Osteoblast (primary cell): ENCODE data around the gene CRNN. TPM values are rescaled to one million over a fixed set of nuclear protein-coding genes. Genes with fewer than 3 reads are reported as not detected.
A peak's percentile ranks its signal among the peaks of the same experiment; 100 is the strongest.

Experiments used
- DNase-seq: peaks from one replicate; pipeline ENCODE4 v3.0.0; 2011; ENCODE audit warnings: low spot score, mixed read lengths; ENCODE audit not compliant: insufficient read length; ENCODE audit errors: missing footprints
- H2AFZ ChIP-seq: 2 replicates; pipeline ENCODE4 v1.6.0; 2011; ENCODE audit warnings: mild to moderate bottlenecking, low read length
- H3K27ac ChIP-seq: 2 replicates; pipeline ENCODE4 v1.5.1; 2011; ENCODE audit warnings: mild to moderate bottlenecking, low read depth, low read length, moderate library complexity
- H3K27me3 ChIP-seq: 2 replicates; pipeline ENCODE4 v1.6.0; 2012; ENCODE audit warnings: mild to moderate bottlenecking, control low read depth, inconsistent platforms, low read length, moderate library complexity; ENCODE audit not compliant: insufficient read depth
- H3K36me3 ChIP-seq: 2 replicates; pipeline ENCODE4 v1.5.1; 2011; ENCODE audit warnings: mild to moderate bottlenecking, low read length, control low read depth, moderate library complexity; ENCODE audit not compliant: insufficient read depth
- H3K4me1 ChIP-seq: 2 replicates; pipeline ENCODE4 v1.5.1; 2011; ENCODE audit warnings: mild to moderate bottlenecking, low read length, control low read depth, moderate library complexity; ENCODE audit not compliant: insufficient read depth
- H3K4me2 ChIP-seq: 2 replicates; pipeline ENCODE4 v1.6.0; 2011; ENCODE audit warnings: mild to moderate bottlenecking, low read length; ENCODE audit not compliant: insufficient read depth
- H3K4me3 ChIP-seq: fragments of 200-600 bp; sonication (generic); 3 replicates; pipeline ENCODE4 v1.5.1; 2012; ENCODE audit warnings: mild to moderate bottlenecking, low read length, inconsistent platforms; ENCODE audit not compliant: insufficient read depth
- H3K79me2 ChIP-seq: 2 replicates; pipeline ENCODE4 v1.6.0; 2012; ENCODE audit warnings: mild to moderate bottlenecking, low read length, control low read depth, inconsistent platforms; ENCODE audit not compliant: insufficient read depth
- H3K9me3 ChIP-seq: 2 replicates; pipeline ENCODE4 v1.5.1; 2011; ENCODE audit warnings: low read depth, low read length, control low read depth
- H4K20me1 ChIP-seq: 2 replicates; pipeline ENCODE4 v1.6.0; 2012; ENCODE audit warnings: mild to moderate bottlenecking, low read length, control low read depth; ENCODE audit not compliant: insufficient read depth
- total RNA-seq: library from RNA; depleted of rRNA; stranded (reverse); fragments of >200 nt; gene quantifications from 2 replicates; pipeline ENCODE4 v1.2.3, GENCODE V29; 2012
- TF ChIP-seq, protein P1 (sequence below): IDR thresholded peaks from 2 replicates; pipeline ENCODE4 v1.5.1; 2011; ENCODE audit warnings: mild to moderate bottlenecking, low read depth, low read length, moderate library complexity; ENCODE audit errors: extremely low read depth

Gene CRNN
- total RNA-seq: not detected in 2 replicates

DNA sequence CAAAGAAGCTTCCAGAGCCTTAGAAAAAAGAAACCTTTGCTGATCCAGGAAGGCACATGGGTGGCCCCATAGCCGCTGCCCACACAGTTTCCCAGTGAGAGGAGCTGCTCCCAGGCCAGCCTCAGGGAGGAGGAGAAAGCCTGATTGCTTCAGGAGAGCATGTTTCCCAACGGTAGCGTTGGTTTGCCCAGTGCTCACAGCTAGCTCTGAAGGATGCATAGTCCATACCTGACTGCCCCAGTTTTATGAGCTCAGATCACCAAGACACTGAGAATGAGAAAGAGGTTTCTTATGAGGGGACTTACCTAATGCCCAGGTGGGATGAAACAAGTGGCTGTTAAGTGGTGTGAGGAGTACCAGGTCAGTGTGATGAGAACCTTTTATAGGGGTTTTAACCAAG, at the start of gene CRNN:
Gene CRNN (minus strand): TSS at position 355 of the 400 bp plus-strand sequence. CDS start 2,030 bp downstream, outside the sequence.
- H3K9me3 ChIP-seq: no peaks in the 10 kb centered on the region
- no peak within 1 kb of the TSS for H3K4me3 ChIP-seq
- no peak within 1 kb of the TSS for H2AFZ ChIP-seq
- H3K79me2 ChIP-seq: no peaks in the 10 kb centered on the region
- H3K36me3 ChIP-seq: no peaks in the 10 kb centered on the region
- no peaks in the 10 kb centered on the region for H3K4me1 ChIP-seq
- no peak within 1 kb of the TSS for H3K4me2 ChIP-seq
- H3K27me3 ChIP-seq: no peaks in the 10 kb centered on the region
- TF ChIP-seq, protein P1, sequence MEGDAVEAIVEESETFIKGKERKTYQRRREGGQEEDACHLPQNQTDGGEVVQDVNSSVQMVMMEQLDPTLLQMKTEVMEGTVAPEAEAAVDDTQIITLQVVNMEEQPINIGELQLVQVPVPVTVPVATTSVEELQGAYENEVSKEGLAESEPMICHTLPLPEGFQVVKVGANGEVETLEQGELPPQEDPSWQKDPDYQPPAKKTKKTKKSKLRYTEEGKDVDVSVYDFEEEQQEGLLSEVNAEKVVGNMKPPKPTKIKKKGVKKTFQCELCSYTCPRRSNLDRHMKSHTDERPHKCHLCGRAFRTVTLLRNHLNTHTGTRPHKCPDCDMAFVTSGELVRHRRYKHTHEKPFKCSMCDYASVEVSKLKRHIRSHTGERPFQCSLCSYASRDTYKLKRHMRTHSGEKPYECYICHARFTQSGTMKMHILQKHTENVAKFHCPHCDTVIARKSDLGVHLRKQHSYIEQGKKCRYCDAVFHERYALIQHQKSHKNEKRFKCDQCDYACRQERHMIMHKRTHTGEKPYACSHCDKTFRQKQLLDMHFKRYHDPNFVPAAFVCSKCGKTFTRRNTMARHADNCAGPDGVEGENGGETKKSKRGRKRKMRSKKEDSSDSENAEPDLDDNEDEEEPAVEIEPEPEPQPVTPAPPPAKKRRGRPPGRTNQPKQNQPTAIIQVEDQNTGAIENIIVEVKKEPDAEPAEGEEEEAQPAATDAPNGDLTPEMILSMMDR: no peak
- H3K27ac ChIP-seq: no peak within 1 kb of the TSS
- H4K20me1 ChIP-seq: no peaks in the 10 kb centered on the region
- DNase-seq: peak; percentile 73

DNA sequence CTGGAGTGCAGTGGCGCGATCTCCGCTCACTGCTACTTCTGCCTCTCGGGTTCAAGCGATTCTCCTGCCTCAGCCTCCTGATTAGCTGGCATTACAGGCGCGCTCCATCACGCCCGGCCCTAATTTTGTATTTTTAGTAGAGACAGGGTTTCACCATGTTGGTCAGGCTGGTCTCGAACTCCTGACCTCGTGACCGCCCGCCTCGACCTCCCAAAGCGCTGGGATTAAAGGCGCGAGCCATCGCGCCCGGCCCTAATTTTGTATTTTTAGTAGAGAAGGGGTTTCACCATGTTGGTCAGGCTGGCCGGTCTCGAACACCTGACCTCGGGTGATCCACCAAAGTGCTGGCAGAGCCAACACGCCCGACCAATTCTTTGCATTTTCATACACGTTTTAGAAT, 48.6 kb upstream of the CRNN start:
- no peaks in the 10 kb centered on the region for H3K9me3 ChIP-seq
- TF ChIP-seq, protein P1: no peak
- H3K4me3 ChIP-seq: no peak overlapping the region
- no peaks in the 10 kb centered on the region for H3K27me3 ChIP-seq
- H2AFZ ChIP-seq: no peak overlapping the region
- no peak overlapping the region for H3K27ac ChIP-seq
- no peaks in the 10 kb centered on the region for H3K79me2 ChIP-seq
- no peaks in the 10 kb centered on the region for H3K36me3 ChIP-seq
- DNase-seq: no peak
- peaks cover 8% of the 10 kb centered on the region for H3K4me1 ChIP-seq
- no peaks in the 10 kb centered on the region for H4K20me1 ChIP-seq
- H3K4me2 ChIP-seq: no peak overlapping the region

DNA sequence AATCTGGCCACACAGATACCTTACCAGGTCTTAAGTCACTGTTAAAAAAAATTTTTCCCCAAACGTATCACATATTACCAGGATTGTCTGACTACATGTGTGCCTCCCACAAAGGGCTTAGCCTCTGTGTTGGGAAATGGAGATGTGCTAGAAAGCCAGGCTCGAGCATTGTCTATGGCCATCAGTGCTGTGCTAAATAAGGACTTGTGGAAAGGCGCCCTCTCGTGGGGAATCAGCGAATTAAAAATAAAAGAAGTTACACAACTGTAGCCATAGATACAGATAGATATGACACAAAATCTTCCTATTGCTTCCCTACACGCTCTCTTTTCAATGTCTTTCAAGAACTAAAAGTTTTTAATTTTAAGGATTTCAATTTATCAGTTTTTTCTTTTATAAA, 47.5 kb upstream of the CRNN start:
- Histone ChIP-seq H3K27ac (no peak overlapping the region), H4K20me1 (no peaks in the 10 kb centered on the region), H3K4me1 (peaks cover 8% of the 10 kb centered on the region), H3K27me3 (no peaks in the 10 kb centered on the region), H3K9me3 (no peaks in the 10 kb centered on the region), H3K79me2 (no peaks in the 10 kb centered on the region), H3K36me3 (no peaks in the 10 kb centered on the region), H2AFZ (no peak overlapping the region), H3K4me3 (no peak overlapping the region), H3K4me2 (no peak overlapping the region)
- DNase-seq: peak; percentile 82
- TF ChIP-seq, protein P1: peak; percentile 78

DNA sequence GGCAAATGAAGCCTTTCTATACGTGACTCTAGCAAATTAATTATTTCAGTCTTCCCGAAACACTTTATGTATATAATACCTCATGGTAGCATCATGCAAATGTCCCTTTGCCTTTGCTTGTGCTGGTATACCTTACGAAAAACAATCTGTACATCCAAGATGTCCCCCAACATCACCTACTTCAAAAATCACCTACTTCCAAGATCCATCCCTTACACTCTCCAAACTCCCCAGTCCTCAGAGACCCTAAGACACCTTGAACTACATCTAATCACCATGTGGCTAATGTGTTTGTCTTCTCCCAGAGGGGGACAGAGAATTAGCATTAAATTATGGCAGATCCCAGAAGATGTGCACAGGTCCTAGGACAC, 46.5 kb upstream of the CRNN start:
- Histone ChIP-seq H3K27me3 (no peaks in the 10 kb centered on the region), H3K4me3 (no peak overlapping the region), H3K36me3 (no peaks in the 10 kb centered on the region), H3K4me2 (peak overlapping the region; percentile 75), H4K20me1 (no peaks in the 10 kb centered on the region), H3K9me3 (no peaks in the 10 kb centered on the region), H3K27ac (no peak overlapping the region), H2AFZ (no peak overlapping the region), H3K79me2 (no peaks in the 10 kb centered on the region), H3K4me1 (peaks cover 8% of the 10 kb centered on the region)
- TF ChIP-seq, protein P1: no peak
- no peak for DNase-seq
